Liver (tissue), 9 donors: Measurements from ENCODE around the gene SMIM35. TPM values are rescaled to one million over a fixed set of nuclear protein-coding genes. Genes with fewer than 3 reads are reported as not detected.

Experiments used
- DNase-seq: peaks from one replicate; pipeline ENCODE4 v3.0.0-alpha.2; 2017; ENCODE audit warnings: low spot score
- H3K27ac ChIP-seq, 2 donors: one replicate each; pipeline ENCODE4 v1.7.0; 2013; ENCODE audit warnings: inconsistent platforms in 2 of 2, low read length in 2 of 2, control low read depth in 1 of 2, low read depth in 1 of 2, mild to moderate bottlenecking in 1 of 2
- H3K27me3 ChIP-seq, 4 donors: one replicate each; pipeline versions ENCODE4 v1.6.1 to v1.7.0; 2013; ENCODE audit warnings: low read length in 3 of 4, inconsistent platforms in 1 of 4, mild to moderate bottlenecking in 1 of 4, moderate library complexity in 1 of 4; ENCODE audit not compliant: control insufficient read depth in 4 of 4, insufficient read depth in 4 of 4
- H3K36me3 ChIP-seq, 4 donors: one replicate each; pipeline versions ENCODE4 v1.6.1 to v1.7.0; 2013; ENCODE audit warnings: low read length in 3 of 4, mild to moderate bottlenecking in 3 of 4, low read depth in 1 of 4, moderate library complexity in 1 of 4; ENCODE audit not compliant: control insufficient read depth in 4 of 4, insufficient read depth in 3 of 4
- H3K4me1 ChIP-seq, 4 donors: one replicate each; pipeline versions ENCODE4 v1.6.1 to v1.7.0; 2013; ENCODE audit warnings: low read length in 3 of 4, mild to moderate bottlenecking in 3 of 4, moderate library complexity in 1 of 4; ENCODE audit not compliant: control insufficient read depth in 4 of 4, insufficient read depth in 4 of 4
- H3K4me3 ChIP-seq, 3 donors: one replicate each; pipeline versions ENCODE4 v1.6.1 to v1.7.0; 2013; ENCODE audit warnings: low read length in 3 of 3, control low read depth in 1 of 3, low read depth in 1 of 3, mild to moderate bottlenecking in 1 of 3
- H3K9ac ChIP-seq, 2 donors: one replicate each; pipeline ENCODE4 v1.7.0; 2013; ENCODE audit warnings: low read length in 2 of 2, mild to moderate bottlenecking in 2 of 2, moderate library complexity in 2 of 2, control low read depth in 1 of 2, low read depth in 1 of 2
- H3K9me3 ChIP-seq, 4 donors: one replicate each; pipeline versions ENCODE4 v1.6.1 to v1.7.0; 2013; ENCODE audit warnings: low read length in 3 of 4; ENCODE audit not compliant: control insufficient read depth in 4 of 4
- EGR1 ChIP-seq, 2 donors: IDR thresholded peaks; 2 replicates each; pipeline ENCODE4 v1.6.1; 2016 to 2018; ENCODE audit warnings: antibody characterized with exemption in 2 of 2, low read depth in 2 of 2
- FOXA1 ChIP-seq: IDR thresholded peaks from 2 replicates; pipeline ENCODE4 v1.6.1; 2016; ENCODE audit warnings: antibody characterized with exemption
- FOXA2 ChIP-seq: IDR thresholded peaks from 2 replicates; pipeline ENCODE4 v1.6.1; 2016; ENCODE audit warnings: antibody characterized with exemption
- GABPA ChIP-seq, 2 donors: IDR thresholded peaks in 1 of 2; conservative IDR thresholded peaks in 1 of 2; 2 replicates each; pipeline ENCODE4 v1.6.1; 2016; ENCODE audit warnings: antibody characterized with exemption in 2 of 2, mild to moderate bottlenecking in 1 of 2, moderate library complexity in 1 of 2
- HNF4A ChIP-seq, 2 donors: conservative IDR thresholded peaks; 2 replicates each; pipeline ENCODE4 v1.6.1; 2016; ENCODE audit warnings: antibody characterized with exemption in 2 of 2, mild to moderate bottlenecking in 2 of 2
- HNF4G ChIP-seq: IDR thresholded peaks from 2 replicates; pipeline ENCODE4 v1.6.1; 2016; ENCODE audit warnings: antibody characterized with exemption
- JUND ChIP-seq, 2 donors: IDR thresholded peaks; 2 replicates each; pipeline ENCODE4 v1.6.1; 2016; ENCODE audit warnings: antibody characterized with exemption in 2 of 2
- NR2F2 ChIP-seq: IDR thresholded peaks from 2 replicates; pipeline ENCODE4 v1.6.1; 2016; ENCODE audit warnings: antibody characterized with exemption
- RAD21 ChIP-seq, 2 donors: IDR thresholded peaks; 2 replicates each; pipeline ENCODE4 v1.6.1; 2016; ENCODE audit warnings: antibody characterized with exemption in 2 of 2, mild to moderate bottlenecking in 2 of 2
- RXRA ChIP-seq, 2 donors: IDR thresholded peaks; 2 replicates each; pipeline ENCODE4 v1.6.1; 2017 to 2018; ENCODE audit warnings: antibody characterized with exemption in 2 of 2, mild to moderate bottlenecking in 1 of 2
- YY1 ChIP-seq: IDR thresholded peaks from 2 replicates; pipeline ENCODE4 v1.6.1; 2016; ENCODE audit warnings: antibody characterized with exemption, mild to moderate bottlenecking
- WGBS: extraction: QIAGEN DNeasy Blood & Tissue Kit; methylation state at CpG from one replicate; pipeline ENCODE4 v1.1.7; 2013; 5-methylcytosine and 5-hydroxymethylcytosine counted together
- polyA plus RNA-seq, 2 donors: library from polyadenylated mRNA; stranded (reverse) in 1 of 2; unstranded in 1 of 2; fragments of 200-250 nt in 1 of 2; fragments of >200 nt in 1 of 2; fragmentation: Nextera tagmentation in 1 of 2; extraction: Ambion mirVana in 1 of 2; gene quantifications; one replicate each; pipeline versions ENCODE4 v1.2.1 to v1.2.3, GENCODE V29; 2013 to 2015
- total RNA-seq, 2 donors: library from RNA; depleted of rRNA; stranded (reverse); fragments of >200 nt; gene quantifications; one replicate each; pipeline ENCODE4 v1.2.3, GENCODE V29; 2014
- TF ChIP-seq, protein P1 (sequence below): fragments of 150-350 bp; IDR thresholded peaks from 2 replicates; pipeline ENCODE4 v1.5.1; 2017; ENCODE audit warnings: improper control_type of control experiment, low read depth, low read length; ENCODE audit not compliant: missing input control
- TF ChIP-seq, protein P2 (sequence below): IDR thresholded peaks from 2 replicates; pipeline ENCODE4 v1.6.1; 2016; ENCODE audit warnings: antibody characterized with exemption
- TF ChIP-seq, protein P3 (sequence below): IDR thresholded peaks from 2 replicates; pipeline ENCODE4 v1.6.1; 2016; ENCODE audit warnings: antibody characterized with exemption
- TF ChIP-seq, protein P4 (sequence below): IDR thresholded peaks from 2 replicates; pipeline ENCODE4 v1.6.1; 2016; ENCODE audit warnings: antibody characterized with exemption, mild to moderate bottlenecking
- TF ChIP-seq, protein P5 (sequence below): IDR thresholded peaks from 2 replicates; pipeline ENCODE4 v1.6.1; 2016; ENCODE audit warnings: antibody characterized with exemption
- donor health status: healthy.
- donor health status: healthy.
- donor health status: healthy.
- donor health status: healthy.
- donor health status: healthy.

Gene SMIM35
- total and polyA plus RNA-seq, 4 donors = 0.07 TPM; not detected in 3

DNA sequence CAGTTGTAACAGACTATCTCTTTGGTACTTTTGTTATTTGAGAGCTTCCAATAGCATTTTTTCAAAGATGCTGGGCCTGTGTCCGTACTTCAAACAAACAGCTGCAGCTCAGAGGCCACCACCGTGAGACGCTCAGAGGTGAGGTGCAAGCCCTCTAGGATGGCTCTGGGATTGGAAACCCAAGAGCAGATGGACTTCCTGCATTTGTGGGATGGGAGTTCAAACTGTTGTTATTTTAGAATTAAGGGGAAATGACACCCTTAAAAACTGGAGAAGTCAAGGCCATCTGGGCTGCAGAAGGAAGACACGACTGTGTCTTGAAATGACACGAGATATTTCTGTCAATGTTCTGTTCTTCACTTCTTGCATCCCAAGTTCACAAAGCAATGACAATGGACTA lies 109.7 kb downstream of the SMIM35 start (continued):
- TF ChIP-seq, protein P1, sequence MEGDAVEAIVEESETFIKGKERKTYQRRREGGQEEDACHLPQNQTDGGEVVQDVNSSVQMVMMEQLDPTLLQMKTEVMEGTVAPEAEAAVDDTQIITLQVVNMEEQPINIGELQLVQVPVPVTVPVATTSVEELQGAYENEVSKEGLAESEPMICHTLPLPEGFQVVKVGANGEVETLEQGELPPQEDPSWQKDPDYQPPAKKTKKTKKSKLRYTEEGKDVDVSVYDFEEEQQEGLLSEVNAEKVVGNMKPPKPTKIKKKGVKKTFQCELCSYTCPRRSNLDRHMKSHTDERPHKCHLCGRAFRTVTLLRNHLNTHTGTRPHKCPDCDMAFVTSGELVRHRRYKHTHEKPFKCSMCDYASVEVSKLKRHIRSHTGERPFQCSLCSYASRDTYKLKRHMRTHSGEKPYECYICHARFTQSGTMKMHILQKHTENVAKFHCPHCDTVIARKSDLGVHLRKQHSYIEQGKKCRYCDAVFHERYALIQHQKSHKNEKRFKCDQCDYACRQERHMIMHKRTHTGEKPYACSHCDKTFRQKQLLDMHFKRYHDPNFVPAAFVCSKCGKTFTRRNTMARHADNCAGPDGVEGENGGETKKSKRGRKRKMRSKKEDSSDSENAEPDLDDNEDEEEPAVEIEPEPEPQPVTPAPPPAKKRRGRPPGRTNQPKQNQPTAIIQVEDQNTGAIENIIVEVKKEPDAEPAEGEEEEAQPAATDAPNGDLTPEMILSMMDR = no peak
- TF ChIP-seq YY1 (no peak), RXRA (IDR thresholded peaks at IDR 0.05) (no peak)

DNA sequence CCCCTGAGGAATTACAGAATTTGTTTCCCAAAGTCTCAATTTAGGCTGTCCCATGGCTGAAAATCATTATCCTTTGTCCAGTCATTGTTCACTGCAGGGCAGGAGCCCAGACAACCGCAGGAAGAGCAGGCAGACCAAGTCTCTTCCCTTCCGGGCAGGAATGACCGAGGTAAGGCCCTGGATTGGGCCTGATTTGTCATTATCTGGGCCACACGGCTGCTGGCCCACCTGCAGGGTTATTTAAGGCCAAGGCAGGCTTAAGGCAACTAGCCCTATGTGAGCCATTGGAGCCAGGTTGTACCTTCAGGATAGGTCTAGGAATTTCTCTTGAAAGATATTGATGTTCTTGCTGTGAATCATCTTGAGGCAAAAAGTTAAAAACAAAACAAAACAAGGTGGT lies 110.3 kb downstream of the SMIM35 start:
- Histone ChIP-seq H3K4me1 (peaks cover 0 to 3% (median 0%) of the 10 kb centered on the region in 4 donors), H3K36me3 (no peaks in the 10 kb centered on the region), H3K9me3 (no peaks in the 10 kb centered on the region), H3K9ac (no peak overlapping the region), H3K4me3 (no peak overlapping the region), H3K27ac (no peak overlapping the region), H3K27me3 (peaks cover 0 to 3% (median 0%) of the 10 kb centered on the region in 4 donors)
- WGBS = 89% methylated on average over 4 of the region's 4 CpGs
- no peak for TF ChIP-seq FOXA1
- TF ChIP-seq, protein P2, sequence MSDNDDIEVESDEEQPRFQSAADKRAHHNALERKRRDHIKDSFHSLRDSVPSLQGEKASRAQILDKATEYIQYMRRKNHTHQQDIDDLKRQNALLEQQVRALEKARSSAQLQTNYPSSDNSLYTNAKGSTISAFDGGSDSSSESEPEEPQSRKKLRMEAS = no peak
- TF ChIP-seq HNF4A (conservative IDR thresholded peaks at IDR 0.05) = no peak
- no peak for TF ChIP-seq EGR1 (IDR thresholded peaks at IDR 0.05; ENCODE audit: low read depth in 2 of 2)
- no peak for TF ChIP-seq RAD21 (IDR thresholded peaks at IDR 0.05)
- TF ChIP-seq NR2F2 = no peak
- no peak for DNase-seq

DNA sequence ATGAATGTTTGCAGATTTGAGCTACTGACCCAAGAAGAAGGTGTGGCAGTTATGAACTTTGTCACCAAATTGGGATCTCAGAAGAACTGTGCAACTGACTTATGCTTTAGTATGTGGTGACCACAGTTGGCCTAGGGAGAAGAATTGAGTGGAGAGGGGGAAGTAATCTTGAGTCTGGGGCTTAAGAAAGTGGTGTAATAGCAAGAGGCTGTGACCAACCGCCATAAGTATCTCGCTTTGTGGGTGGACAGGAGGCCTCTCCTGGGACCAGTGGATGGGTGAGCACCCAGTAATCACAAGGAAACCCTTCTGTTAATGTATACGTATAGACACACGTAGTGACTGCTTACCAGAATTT lies 113.3 kb downstream of the SMIM35 start:
- H3K4me1 ChIP-seq = peaks cover 0 to 3% (median 0%) of the 10 kb centered on the region in 4 donors
- H3K27me3 ChIP-seq = no peaks in the 10 kb centered on the region
- H3K27ac ChIP-seq = no peak overlapping the region
- 85% methylated on average over 4 of the region's 4 CpGs for WGBS
- no peaks in the 10 kb centered on the region for H3K9me3 ChIP-seq
- no peak for TF ChIP-seq RAD21 (IDR thresholded peaks at IDR 0.05)
- TF ChIP-seq, protein P3, sequence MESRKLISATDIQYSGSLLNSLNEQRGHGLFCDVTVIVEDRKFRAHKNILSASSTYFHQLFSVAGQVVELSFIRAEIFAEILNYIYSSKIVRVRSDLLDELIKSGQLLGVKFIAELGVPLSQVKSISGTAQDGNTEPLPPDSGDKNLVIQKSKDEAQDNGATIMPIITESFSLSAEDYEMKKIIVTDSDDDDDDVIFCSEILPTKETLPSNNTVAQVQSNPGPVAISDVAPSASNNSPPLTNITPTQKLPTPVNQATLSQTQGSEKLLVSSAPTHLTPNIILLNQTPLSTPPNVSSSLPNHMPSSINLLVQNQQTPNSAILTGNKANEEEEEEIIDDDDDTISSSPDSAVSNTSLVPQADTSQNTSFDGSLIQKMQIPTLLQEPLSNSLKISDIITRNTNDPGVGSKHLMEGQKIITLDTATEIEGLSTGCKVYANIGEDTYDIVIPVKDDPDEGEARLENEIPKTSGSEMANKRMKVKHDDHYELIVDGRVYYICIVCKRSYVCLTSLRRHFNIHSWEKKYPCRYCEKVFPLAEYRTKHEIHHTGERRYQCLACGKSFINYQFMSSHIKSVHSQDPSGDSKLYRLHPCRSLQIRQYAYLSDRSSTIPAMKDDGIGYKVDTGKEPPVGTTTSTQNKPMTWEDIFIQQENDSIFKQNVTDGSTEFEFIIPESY = no peak
- H3K9ac ChIP-seq = no peak overlapping the region
- no peak overlapping the region for H3K4me3 ChIP-seq
- H3K36me3 ChIP-seq = no peaks in the 10 kb centered on the region
- no peak for DNase-seq

DNA sequence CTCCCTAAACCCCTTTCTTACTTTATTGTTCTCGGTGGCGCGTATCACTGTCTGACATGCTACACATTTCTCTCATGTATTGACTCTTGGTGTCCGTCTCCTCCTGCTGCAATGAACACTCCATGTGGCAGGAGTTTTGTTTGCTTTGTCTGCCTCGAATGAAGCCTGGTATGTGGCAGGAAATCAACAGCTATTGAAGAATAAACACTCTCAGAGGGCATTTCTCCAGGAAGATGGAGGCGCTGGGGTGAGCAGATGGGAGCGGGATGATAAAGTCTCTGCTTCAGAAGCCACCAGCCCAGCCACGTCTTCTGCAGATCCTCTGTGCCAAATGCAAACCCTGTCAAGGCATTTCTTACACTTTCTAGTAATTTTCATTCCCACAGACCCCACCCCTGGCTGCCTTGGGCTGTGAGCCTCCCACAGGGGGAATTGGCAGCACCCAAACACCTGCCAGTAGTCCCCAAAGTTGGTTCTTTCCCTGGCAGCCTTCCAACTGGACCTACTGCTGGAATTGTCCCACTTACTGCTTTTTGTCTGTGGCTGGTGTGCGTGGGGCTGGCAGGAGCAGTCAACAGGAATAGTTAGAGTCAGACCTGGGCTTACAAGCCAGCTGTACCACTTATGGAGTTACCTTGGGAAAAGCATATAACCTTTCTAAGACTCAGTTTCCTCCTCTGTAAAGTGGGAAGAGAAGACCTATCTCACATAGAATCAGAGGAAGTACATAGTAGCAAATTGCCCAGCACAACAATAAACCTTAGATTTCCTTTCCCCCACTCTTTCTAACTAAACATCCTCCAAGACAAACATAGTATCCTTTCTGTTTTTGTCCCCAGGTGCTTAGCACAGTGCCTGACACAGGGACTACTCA lies 113.9 kb downstream of the SMIM35 start:
- Histone ChIP-seq H3K27me3 (no peaks in the 10 kb centered on the region), H3K4me3 (no peak overlapping the region), H3K36me3 (no peaks in the 10 kb centered on the region), H3K9ac (no peak overlapping the region), H3K9me3 (no peaks in the 10 kb centered on the region), H3K27ac (no peak overlapping the region), H3K4me1 (peaks cover 0 to 3% (median 0%) of the 10 kb centered on the region in 4 donors)
- DNase-seq = no peak
- 40% methylated on average over 9 of the region's 9 CpGs for WGBS
- TF ChIP-seq RAD21 (IDR thresholded peaks at IDR 0.05) (no peak), FOXA1 (no peak), RXRA (IDR thresholded peaks at IDR 0.05) (no peak), YY1 (no peak), JUND (IDR thresholded peaks at IDR 0.05) (no peak), EGR1 (IDR thresholded peaks at IDR 0.05; ENCODE audit: low read depth in 2 of 2) (no peak), HNF4G (no peak), HNF4A (conservative IDR thresholded peaks at IDR 0.05) (no peak), FOXA2 (no peak), NR2F2 (no peak), GABPA (IDR thresholded peaks at IDR 0.05 in 1 of 2, conservative IDR thresholded peaks at IDR 0.05 in 1 of 2) (no peak)
- TF ChIP-seq, protein P4, sequence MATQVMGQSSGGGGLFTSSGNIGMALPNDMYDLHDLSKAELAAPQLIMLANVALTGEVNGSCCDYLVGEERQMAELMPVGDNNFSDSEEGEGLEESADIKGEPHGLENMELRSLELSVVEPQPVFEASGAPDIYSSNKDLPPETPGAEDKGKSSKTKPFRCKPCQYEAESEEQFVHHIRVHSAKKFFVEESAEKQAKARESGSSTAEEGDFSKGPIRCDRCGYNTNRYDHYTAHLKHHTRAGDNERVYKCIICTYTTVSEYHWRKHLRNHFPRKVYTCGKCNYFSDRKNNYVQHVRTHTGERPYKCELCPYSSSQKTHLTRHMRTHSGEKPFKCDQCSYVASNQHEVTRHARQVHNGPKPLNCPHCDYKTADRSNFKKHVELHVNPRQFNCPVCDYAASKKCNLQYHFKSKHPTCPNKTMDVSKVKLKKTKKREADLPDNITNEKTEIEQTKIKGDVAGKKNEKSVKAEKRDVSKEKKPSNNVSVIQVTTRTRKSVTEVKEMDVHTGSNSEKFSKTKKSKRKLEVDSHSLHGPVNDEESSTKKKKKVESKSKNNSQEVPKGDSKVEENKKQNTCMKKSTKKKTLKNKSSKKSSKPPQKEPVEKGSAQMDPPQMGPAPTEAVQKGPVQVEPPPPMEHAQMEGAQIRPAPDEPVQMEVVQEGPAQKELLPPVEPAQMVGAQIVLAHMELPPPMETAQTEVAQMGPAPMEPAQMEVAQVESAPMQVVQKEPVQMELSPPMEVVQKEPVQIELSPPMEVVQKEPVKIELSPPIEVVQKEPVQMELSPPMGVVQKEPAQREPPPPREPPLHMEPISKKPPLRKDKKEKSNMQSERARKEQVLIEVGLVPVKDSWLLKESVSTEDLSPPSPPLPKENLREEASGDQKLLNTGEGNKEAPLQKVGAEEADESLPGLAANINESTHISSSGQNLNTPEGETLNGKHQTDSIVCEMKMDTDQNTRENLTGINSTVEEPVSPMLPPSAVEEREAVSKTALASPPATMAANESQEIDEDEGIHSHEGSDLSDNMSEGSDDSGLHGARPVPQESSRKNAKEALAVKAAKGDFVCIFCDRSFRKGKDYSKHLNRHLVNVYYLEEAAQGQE = no peak
- TF ChIP-seq, protein P5, sequence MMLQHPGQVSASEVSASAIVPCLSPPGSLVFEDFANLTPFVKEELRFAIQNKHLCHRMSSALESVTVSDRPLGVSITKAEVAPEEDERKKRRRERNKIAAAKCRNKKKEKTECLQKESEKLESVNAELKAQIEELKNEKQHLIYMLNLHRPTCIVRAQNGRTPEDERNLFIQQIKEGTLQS = no peak
- TF ChIP-seq, protein P2 = no peak
